Gastroesophageal sphincter (tissue), 4 donors: Measurements from ENCODE around the gene FZR1. TPM values are rescaled to one million over a fixed set of nuclear protein-coding genes. Genes with fewer than 3 reads are reported as not detected.

Experiments
- ATAC-seq: fragments of 150-250 bp; one replicate; pipeline ENCODE4 v1.9.1; 2016; ENCODE audit warnings: mild to moderate bottlenecking, moderate library complexity
- H3K27ac ChIP-seq, 4 donors: fragments of 200-600 bp; sonication (generic) in 3 of 4; 1 replicate in 3 of 4; 2 replicates in 1 of 4; pipeline ENCODE4 v1.5.1; 2016 to 2019
- H3K27me3 ChIP-seq: fragments of 200-600 bp; sonication (generic); one replicate; pipeline ENCODE4 v1.5.1; 2019
- H3K36me3 ChIP-seq, 2 donors: fragments of 200-600 bp; sonication (generic); one replicate each; pipeline ENCODE4 v1.5.1; 2019; ENCODE audit warnings: control low read depth in 1 of 2
- H3K4me1 ChIP-seq, 3 donors: fragments of 200-600 bp; sonication (generic); 1 replicate in 2 of 3; 2 replicates in 1 of 3; pipeline ENCODE4 v1.5.1; 2016 to 2019; ENCODE audit warnings: control low read depth in 2 of 3
- H3K4me3 ChIP-seq, 2 donors: fragments of 200-600 bp; sonication (generic); one replicate each; pipeline ENCODE4 v1.5.1; 2019; ENCODE audit warnings: mild to moderate bottlenecking in 1 of 2, moderate library complexity in 1 of 2
- H3K9me3 ChIP-seq, 3 donors: fragments of 200-600 bp; sonication (generic); one replicate each; pipeline ENCODE4 v1.5.1; 2017 to 2019; ENCODE audit warnings: control low read depth in 2 of 3
- EP300 ChIP-seq: sonication (generic); formaldehyde crosslinking; IDR thresholded peaks from one replicate; pipeline ENCODE4 v1.6.1; 2017; ENCODE audit warnings: antibody characterized with exemption, mild to moderate bottlenecking
- POLR2A ChIP-seq, 2 donors: fragments of 450-650 bp; IDR thresholded peaks; one replicate each; pipeline ENCODE4 v1.6.1; 2017; ENCODE audit warnings: antibody characterized with exemption in 2 of 2, mild to moderate bottlenecking in 2 of 2, moderate library complexity in 1 of 2
- POLR2AphosphoS5 ChIP-seq: sonication (generic); formaldehyde crosslinking; IDR thresholded peaks from one replicate; pipeline ENCODE4 v1.6.1; 2017; ENCODE audit warnings: antibody characterized with exemption
- WGBS, 2 donors: methylation state at CpG; one replicate each; pipeline ENCODE4 v1.1.5; 2018; ENCODE audit warnings: low coverage in 1 of 2; 5-methylcytosine and 5-hydroxymethylcytosine counted together
- total RNA-seq, 4 donors: library from RNA; depleted of rRNA; stranded (reverse); fragments of >200 nt; gene quantifications; one replicate each; pipeline ENCODE4 v1.1.0, GENCODE V29; 2016
- TF ChIP-seq, protein P1 (sequence below), 4 experiments: fragments of 200-600 bp in 2 of 4; fragments of 450-650 bp in 2 of 4; sonication (generic) in 1 of 4; IDR thresholded peaks; one replicate each; pipeline ENCODE4 v1.5.1; 2017 to 2019; ENCODE audit warnings: antibody characterized with exemption in 4 of 4, mild to moderate bottlenecking in 2 of 4, moderate library complexity in 2 of 4

Gene FZR1
- total RNA-seq, 4 donors from 2014 or later: 17.6 to 32.9 (median 23.0) TPM

DNA sequence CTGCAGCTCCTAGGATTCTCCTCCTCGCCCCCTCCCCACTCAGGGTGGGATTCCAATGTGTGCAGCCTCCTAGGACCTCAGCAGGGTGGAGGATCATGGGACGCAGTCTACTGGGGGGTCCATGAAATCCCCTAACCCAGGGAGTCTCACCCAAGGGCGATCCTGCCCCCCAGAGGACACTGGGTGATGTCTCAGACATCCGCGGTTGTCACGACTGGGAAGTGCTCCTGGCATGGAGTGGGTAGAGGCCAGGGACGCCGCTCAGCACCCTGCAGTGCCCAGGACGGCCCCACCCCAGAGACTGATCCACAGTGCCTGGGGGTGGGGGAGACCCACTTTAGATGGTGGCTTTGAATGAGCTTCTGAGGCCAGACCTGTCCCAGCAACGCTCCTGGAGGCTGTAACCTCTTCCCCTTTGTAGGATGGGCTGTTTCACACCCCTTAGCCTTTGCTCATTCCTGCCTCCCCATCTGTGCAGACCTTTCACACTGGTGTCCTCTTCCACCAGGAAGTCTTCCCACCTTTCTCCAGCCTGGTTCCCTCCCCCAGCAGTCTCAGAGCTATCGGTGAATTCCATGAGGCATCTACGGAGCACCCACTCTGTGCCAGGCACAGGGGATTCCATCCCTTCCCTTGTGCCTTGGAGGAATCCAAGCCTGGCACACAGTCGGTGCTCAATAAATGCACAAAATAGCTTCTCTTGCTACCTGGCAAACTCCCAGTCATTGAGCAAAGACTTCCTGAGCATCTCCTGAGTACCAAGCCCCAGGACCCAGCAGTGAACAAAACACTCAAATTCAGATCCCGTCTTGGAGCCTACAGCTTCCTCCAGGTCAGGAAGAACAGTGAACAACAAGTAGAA, 36.2 kb upstream of the FZR1 start:
- peak; percentile 3 for ATAC-seq
- H3K9me3 ChIP-seq: no peaks in the 10 kb centered on the region
- no peaks in the 10 kb centered on the region for H3K36me3 ChIP-seq
- H3K4me3 ChIP-seq: no peak overlapping the region
- WGBS, 2 donors: 62% methylated on average over 2 of the region's 14 CpGs; no CpG with 5 or more reads in 1 of the 2 donors
- TF ChIP-seq POLR2A (IDR thresholded peaks at IDR 0.05) (no peak), POLR2AphosphoS5 (peak; percentile 19)
- TF ChIP-seq, protein P1, sequence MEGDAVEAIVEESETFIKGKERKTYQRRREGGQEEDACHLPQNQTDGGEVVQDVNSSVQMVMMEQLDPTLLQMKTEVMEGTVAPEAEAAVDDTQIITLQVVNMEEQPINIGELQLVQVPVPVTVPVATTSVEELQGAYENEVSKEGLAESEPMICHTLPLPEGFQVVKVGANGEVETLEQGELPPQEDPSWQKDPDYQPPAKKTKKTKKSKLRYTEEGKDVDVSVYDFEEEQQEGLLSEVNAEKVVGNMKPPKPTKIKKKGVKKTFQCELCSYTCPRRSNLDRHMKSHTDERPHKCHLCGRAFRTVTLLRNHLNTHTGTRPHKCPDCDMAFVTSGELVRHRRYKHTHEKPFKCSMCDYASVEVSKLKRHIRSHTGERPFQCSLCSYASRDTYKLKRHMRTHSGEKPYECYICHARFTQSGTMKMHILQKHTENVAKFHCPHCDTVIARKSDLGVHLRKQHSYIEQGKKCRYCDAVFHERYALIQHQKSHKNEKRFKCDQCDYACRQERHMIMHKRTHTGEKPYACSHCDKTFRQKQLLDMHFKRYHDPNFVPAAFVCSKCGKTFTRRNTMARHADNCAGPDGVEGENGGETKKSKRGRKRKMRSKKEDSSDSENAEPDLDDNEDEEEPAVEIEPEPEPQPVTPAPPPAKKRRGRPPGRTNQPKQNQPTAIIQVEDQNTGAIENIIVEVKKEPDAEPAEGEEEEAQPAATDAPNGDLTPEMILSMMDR (IDR thresholded peaks at IDR 0.05): peak in 3 of 4 experiments; percentile 29 to 41 (median 32)
- peaks cover 0 to 77% (median 27%) of the 10 kb centered on the region in 3 donors for H3K4me1 ChIP-seq
- H3K27me3 ChIP-seq: peaks cover 8% of the 10 kb centered on the region
- H3K27ac ChIP-seq: peak overlapping the region in 3 of 4 donors; percentile 64 to 87 (median 85)

DNA sequence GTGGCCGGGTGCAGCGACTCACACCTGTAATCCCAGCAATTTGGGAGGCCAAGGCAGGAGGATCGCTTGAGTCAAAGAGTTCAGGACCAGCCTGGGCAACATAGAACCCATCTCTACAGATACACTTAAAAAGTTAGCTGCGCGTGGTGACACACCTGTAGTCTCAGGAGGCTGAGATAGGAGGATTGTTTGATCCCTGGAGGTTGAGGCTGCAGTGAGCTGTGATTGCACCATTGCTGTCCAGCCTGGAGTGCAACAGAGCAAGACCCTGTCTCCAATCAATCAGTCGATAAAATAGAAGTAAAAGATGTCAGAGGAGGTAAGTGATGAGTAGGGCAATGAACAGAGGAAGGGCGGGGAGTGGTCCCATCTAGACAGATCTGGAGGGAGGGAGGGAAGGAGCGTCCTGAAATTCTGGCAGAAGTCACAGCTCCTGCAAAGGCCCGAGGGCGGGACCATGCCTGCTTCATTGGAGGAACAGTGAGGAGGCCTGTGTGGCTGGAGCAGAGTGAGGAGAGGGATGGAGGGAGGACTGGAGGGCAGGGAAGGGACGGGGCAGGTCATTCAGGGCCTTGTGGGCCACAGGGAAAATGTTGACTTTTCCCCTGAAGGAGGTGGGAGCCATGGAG, 35.5 kb upstream of the FZR1 start:
- Histone ChIP-seq H3K4me1 (peaks cover 0 to 69% (median 24%) of the 10 kb centered on the region in 3 donors), H3K4me3 (no peak overlapping the region), H3K27ac (peak overlapping the region in 3 of 4 donors; percentile 64 to 87 (median 85)), H3K9me3 (no peaks in the 10 kb centered on the region), H3K27me3 (peaks cover 16% of the 10 kb centered on the region), H3K36me3 (no peaks in the 10 kb centered on the region)
- WGBS, 2 donors: 26 to 68% methylated on average over 5 to 9 of the region's 11 CpGs
- ATAC-seq: no peak
- TF ChIP-seq POLR2A (IDR thresholded peaks at IDR 0.05) (no peak), POLR2AphosphoS5 (no peak), EP300 (no peak)
- TF ChIP-seq, protein P1 (IDR thresholded peaks at IDR 0.05): no peak

DNA sequence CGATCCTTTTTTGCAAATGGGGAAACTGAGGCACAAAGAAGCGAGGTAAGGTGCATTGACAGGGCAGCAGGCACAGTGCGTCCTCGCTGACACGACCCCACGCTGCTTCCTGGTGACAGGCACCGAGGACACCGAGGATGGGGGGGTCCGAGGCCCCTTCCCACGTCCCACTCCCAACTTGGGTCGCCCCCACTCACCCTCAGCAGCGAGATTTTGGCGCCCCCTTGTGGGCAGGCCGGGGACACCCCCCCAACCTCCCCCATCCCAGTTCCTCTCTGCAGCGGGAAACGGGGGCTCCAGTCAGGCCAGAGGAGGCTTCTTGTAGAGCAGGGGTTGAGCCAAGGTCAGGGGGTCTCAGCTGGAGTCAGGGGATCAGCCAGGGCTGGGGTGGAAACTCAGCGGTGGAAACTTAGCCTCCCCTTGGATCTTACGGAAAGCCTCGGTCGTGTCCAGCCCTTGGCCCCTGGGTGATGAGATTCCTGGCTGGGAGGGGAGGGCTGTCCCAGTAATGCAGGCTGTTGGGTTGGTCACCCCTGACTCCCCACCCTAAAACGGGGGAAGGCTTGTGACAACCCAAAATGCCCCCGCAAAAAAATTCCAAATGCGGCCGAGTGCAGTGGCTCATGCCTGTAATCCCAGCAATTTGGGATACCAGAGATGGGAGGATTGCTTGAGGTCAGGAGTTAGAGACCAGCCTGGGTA, 34.0 kb upstream of the FZR1 start:
- TF ChIP-seq, protein P1 (IDR thresholded peaks at IDR 0.05): peak in 3 of 4 experiments; percentile 80 to 97 (median 82)
- TF ChIP-seq POLR2A (IDR thresholded peaks at IDR 0.05) (no peak), EP300 (no peak)
- Histone ChIP-seq H3K4me1 (peaks cover 0 to 54% (median 10%) of the 10 kb centered on the region in 3 donors), H3K27me3 (peaks cover 21% of the 10 kb centered on the region), H3K36me3 (no peaks in the 10 kb centered on the region), H3K4me3 (no peak overlapping the region), H3K9me3 (no peaks in the 10 kb centered on the region), H3K27ac (no peak overlapping the region)
- WGBS, 2 donors: 0 to 17% methylated on average over 1 to 7 of the region's 24 CpGs
- no peak for ATAC-seq

DNA sequence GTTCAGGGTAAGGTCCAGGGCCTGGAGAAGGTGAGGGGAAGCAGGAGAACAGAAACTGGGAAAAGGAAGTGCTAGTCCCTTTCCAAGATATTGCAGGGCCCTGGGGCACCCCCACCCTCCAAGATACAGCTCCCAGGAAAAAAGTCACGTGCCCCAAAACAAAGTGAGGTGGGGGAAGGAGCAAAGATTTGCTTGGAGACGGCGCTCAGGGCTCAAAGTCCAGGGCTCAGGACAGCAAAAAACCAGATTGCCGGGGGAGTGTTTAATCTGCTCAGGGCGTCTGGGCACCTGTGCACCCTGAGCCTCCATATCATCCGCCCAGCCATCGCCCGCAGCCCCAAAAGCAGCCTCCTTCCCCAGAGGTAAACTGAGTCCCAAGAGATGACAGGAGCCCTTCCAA, 32.1 kb upstream of the FZR1 start:
- Histone ChIP-seq H3K4me3 (no peak overlapping the region), H3K4me1 (peaks cover 0 to 35% (median 6%) of the 10 kb centered on the region in 3 donors), H3K27ac (no peak overlapping the region), H3K27me3 (peaks cover 25% of the 10 kb centered on the region), H3K36me3 (no peaks in the 10 kb centered on the region), H3K9me3 (no peaks in the 10 kb centered on the region)
- no peak for TF ChIP-seq POLR2A (IDR thresholded peaks at IDR 0.05)
- no peak for TF ChIP-seq EP300
- TF ChIP-seq, protein P1 (IDR thresholded peaks at IDR 0.05): no peak
- no peak for TF ChIP-seq POLR2AphosphoS5
- WGBS, 2 donors: 58 to 67% methylated on average over 1 to 5 of the region's 8 CpGs
- no peak for ATAC-seq
